GM12872 (cell line): ENCODE results near the gene SLC39A11.

Experiments
- CTCF ChIP-seq: IDR thresholded peaks from 3 replicates; pipeline ENCODE4 v1.5.1; 2011; ENCODE audit warnings: low read depth, mild to moderate bottlenecking, low read length, moderate library complexity; ENCODE audit not compliant: insufficient read depth

Gene SLC39A11

GRCh38 chr17:73021771-73022170, 70.7 kb downstream of the SLC39A11 start:
- no peak for TF ChIP-seq CTCF

GRCh38 chr17:73020110-73020509, 72.4 kb downstream of the SLC39A11 start:
- TF ChIP-seq CTCF = no peak

GRCh38 chr17:73018599-73018998, 73.9 kb downstream of the SLC39A11 start:
- no peak for TF ChIP-seq CTCF

- no peak for TF ChIP-seq CTCF
Measured at GRCh38 chr17:73017658-73018057, 74.8 kb downstream of the SLC39A11 start.

- TF ChIP-seq CTCF = no peak
Measured at GRCh38 chr17:73015722-73016276, 76.7 kb downstream of the SLC39A11 start.

GRCh38 chr17:73013816-73014663, 78.4 kb downstream of the SLC39A11 start:
- no peak for TF ChIP-seq CTCF

GRCh38 chr17:73013301-73013700, 79.2 kb downstream of the SLC39A11 start:
- TF ChIP-seq CTCF = no peak
